ENCODE data around the gene TCF20.
A peak's percentile ranks its signal among the peaks of the same experiment; 100 is the strongest.

Gene TCF20

DNA sequence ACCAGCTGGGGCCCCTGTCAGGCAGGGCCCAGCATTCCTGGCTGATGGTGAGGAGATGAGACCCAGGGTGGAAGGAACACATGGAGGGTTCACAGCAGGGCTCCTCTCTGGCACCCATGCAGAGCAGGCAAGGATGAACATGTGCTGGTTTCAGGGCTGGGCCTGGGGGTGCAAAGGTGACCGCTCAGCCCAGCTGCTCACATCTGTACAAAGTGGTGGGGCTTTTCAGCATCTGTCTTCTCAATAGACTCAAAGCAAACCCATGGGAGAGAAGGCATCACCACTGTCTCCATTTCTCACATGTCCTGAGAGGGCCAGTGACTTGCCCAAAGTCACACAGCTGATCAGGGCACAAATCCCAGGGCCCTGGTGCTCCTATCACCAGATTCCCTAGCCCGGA, 27.3 kb upstream of the TCF20 start:
- H2AFZ ChIP-seq (ENCODE audit: low read length) = no peak overlapping the region
- TF ChIP-seq EZH2phosphoT487 (IDR thresholded peaks at IDR 0.05; ENCODE audit: borderline replicate concordance) = no peak
- TF ChIP-seq CTCF (conservative IDR thresholded peaks at IDR 0.05; ENCODE audit: low read length) = no peak
- H3F3A ChIP-seq (ENCODE audit: low read depth) = peaks cover 4% of the 10 kb centered on the region
- peaks cover 5% of the 10 kb centered on the region for H4K20me1 ChIP-seq (ENCODE audit: insufficient read depth, low read length, poor library complexity, severe bottlenecking)
- no peaks in the 10 kb centered on the region for H3K36me3 ChIP-seq (ENCODE audit: insufficient read depth, low read length)
- no peaks in the 10 kb centered on the region for H3K27me3 ChIP-seq (ENCODE audit: insufficient read depth, low read length, poor library complexity, severe bottlenecking)
- peaks cover 21% of the 10 kb centered on the region for H3K79me2 ChIP-seq (ENCODE audit: insufficient read depth, low read length)
- no peak overlapping the region for H3K9ac ChIP-seq (ENCODE audit: low read depth, low read length, poor library complexity, severe bottlenecking)
- no peaks in the 10 kb centered on the region for H3K9me3 ChIP-seq (ENCODE audit: insufficient read depth, low read depth, low read length)
- peaks cover 67% of the 10 kb centered on the region for H3K4me1 ChIP-seq (ENCODE audit: insufficient read depth, low read length, poor library complexity, severe bottlenecking)
- H3K9me2 ChIP-seq (replicated peaks; ENCODE audit: low read depth, low read length) = no peaks in the 10 kb centered on the region
- peak overlapping the region; percentile 7 for H3K4me2 ChIP-seq (ENCODE audit: low read depth, low read length, poor library complexity, severe bottlenecking)
- H3K4me3 ChIP-seq (ENCODE audit: low read length, poor library complexity, severe bottlenecking) = no peak overlapping the region

- Histone ChIP-seq H3K9ac (ENCODE audit: low read depth, low read length, poor library complexity, severe bottlenecking) (no peak overlapping the region), H2AFZ (ENCODE audit: low read length) (no peak overlapping the region), H4K20me1 (ENCODE audit: insufficient read depth, low read length, poor library complexity, severe bottlenecking) (peaks cover 5% of the 10 kb centered on the region), H3K4me1 (ENCODE audit: insufficient read depth, low read length, poor library complexity, severe bottlenecking) (peaks cover 63% of the 10 kb centered on the region), H3F3A (ENCODE audit: low read depth) (peaks cover 4% of the 10 kb centered on the region), H3K9me2 (replicated peaks; ENCODE audit: low read depth, low read length) (no peaks in the 10 kb centered on the region), H3K9me3 (ENCODE audit: insufficient read depth, low read depth, low read length) (no peaks in the 10 kb centered on the region), H3K4me3 (ENCODE audit: low read length, poor library complexity, severe bottlenecking) (no peak overlapping the region), H3K27me3 (ENCODE audit: insufficient read depth, low read length, poor library complexity, severe bottlenecking) (no peaks in the 10 kb centered on the region), H3K36me3 (ENCODE audit: insufficient read depth, low read length) (no peaks in the 10 kb centered on the region), H3K79me2 (ENCODE audit: insufficient read depth, low read length) (peaks cover 12% of the 10 kb centered on the region), H3K4me2 (ENCODE audit: low read depth, low read length, poor library complexity, severe bottlenecking) (no peak overlapping the region)
- TF ChIP-seq CTCF (conservative IDR thresholded peaks at IDR 0.05; ENCODE audit: low read length) (no peak), EZH2phosphoT487 (IDR thresholded peaks at IDR 0.05; ENCODE audit: borderline replicate concordance) (no peak)
Observed at GRCh38 chr22:42296883-42297282, 26.4 kb upstream of the TCF20 start.

DNA sequence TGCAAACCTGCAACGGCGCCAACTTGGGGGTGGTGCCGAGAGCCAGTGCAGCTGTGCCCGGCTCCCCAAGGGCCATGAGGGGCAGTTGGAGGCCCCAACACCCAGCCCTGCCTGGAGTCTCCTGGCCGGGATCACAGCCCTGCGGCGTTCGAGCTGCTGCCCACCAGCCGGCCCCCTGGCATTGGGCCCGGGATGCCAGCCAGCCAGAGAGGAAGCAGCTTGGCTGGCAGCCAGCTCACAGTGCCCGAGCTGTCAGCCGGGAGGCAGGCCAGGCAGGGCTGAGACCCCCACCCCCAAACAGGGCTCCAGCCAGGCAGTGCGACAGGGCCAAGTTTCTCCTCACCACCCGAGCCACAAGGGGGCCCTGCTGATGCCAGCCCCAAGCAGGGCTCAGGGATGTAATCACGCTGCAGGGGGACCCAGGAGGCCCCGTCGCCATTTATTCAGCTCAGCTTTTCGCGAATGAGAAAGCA, 26.0 kb upstream of the TCF20 start:
- peaks cover 4% of the 10 kb centered on the region for H3F3A ChIP-seq (ENCODE audit: low read depth)
- peaks cover 58% of the 10 kb centered on the region for H3K4me1 ChIP-seq (ENCODE audit: insufficient read depth, low read length, poor library complexity, severe bottlenecking)
- no peak overlapping the region for H2AFZ ChIP-seq (ENCODE audit: low read length)
- peaks cover 8% of the 10 kb centered on the region for H3K79me2 ChIP-seq (ENCODE audit: insufficient read depth, low read length)
- peaks cover 5% of the 10 kb centered on the region for H4K20me1 ChIP-seq (ENCODE audit: insufficient read depth, low read length, poor library complexity, severe bottlenecking)
- no peak overlapping the region for H3K4me3 ChIP-seq (ENCODE audit: low read length, poor library complexity, severe bottlenecking)
- H3K9me3 ChIP-seq (ENCODE audit: insufficient read depth, low read depth, low read length) = no peaks in the 10 kb centered on the region
- H3K4me2 ChIP-seq (ENCODE audit: low read depth, low read length, poor library complexity, severe bottlenecking) = no peak overlapping the region
- no peak overlapping the region for H3K9ac ChIP-seq (ENCODE audit: low read depth, low read length, poor library complexity, severe bottlenecking)
- no peaks in the 10 kb centered on the region for H3K36me3 ChIP-seq (ENCODE audit: insufficient read depth, low read length)
- TF ChIP-seq CTCF (conservative IDR thresholded peaks at IDR 0.05; ENCODE audit: low read length) = peak; percentile 52
- TF ChIP-seq EZH2phosphoT487 (IDR thresholded peaks at IDR 0.05; ENCODE audit: borderline replicate concordance) = no peak
- no peaks in the 10 kb centered on the region for H3K9me2 ChIP-seq (replicated peaks; ENCODE audit: low read depth, low read length)
- no peaks in the 10 kb centered on the region for H3K27me3 ChIP-seq (ENCODE audit: insufficient read depth, low read length, poor library complexity, severe bottlenecking)

Measured in Loucy (cell line).